Fibroblast of villous mesenchyme (primary cell): ENCODE measurements around the gene MEPE. TPM values are rescaled to one million over a fixed set of nuclear protein-coding genes. Genes with fewer than 3 reads are reported as not detected.

Source experiments
- DNase-seq: peaks from one replicate; pipeline ENCODE4 v3.0.0-alpha.2; 2010; ENCODE audit warnings: low read depth
- H3K4me3 ChIP-seq: 2 replicates; pipeline ENCODE4 v1.5.1; 2011; ENCODE audit warnings: low read depth, mild to moderate bottlenecking, low read length
- total RNA-seq: library from RNA; depleted of rRNA; stranded (reverse); fragments of >200 nt; gene quantifications from 2 replicates; pipeline ENCODE4 v1.2.3, GENCODE V29; 2012
- TF ChIP-seq, protein P1 (sequence below): IDR thresholded peaks from 2 replicates; pipeline ENCODE4 v1.5.1; 2012; ENCODE audit warnings: low read depth, mild to moderate bottlenecking, low read length; ENCODE audit not compliant: insufficient read depth

MEPE gene
- total RNA-seq, 1 donor: not detected

DNA sequence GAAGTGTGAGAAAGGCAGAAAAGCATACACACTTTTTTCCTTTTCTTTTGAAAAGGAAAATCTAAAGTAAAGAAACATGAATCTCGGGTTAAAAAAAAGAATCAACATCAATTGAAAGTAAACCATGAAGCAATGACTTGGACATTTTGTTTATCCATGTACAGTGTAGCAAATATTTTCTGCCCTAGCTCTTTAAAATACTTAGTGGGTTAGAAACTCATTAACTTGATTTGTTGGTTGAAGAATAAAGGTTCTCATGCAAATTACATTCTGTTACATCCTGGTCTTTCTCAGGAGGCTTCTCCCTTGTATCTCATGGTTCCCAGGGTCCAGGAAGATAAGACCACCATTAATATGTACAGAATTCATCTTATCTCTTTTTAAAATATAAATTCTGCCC, 9.0 kb upstream of the MEPE start:
- TF ChIP-seq, protein P1, sequence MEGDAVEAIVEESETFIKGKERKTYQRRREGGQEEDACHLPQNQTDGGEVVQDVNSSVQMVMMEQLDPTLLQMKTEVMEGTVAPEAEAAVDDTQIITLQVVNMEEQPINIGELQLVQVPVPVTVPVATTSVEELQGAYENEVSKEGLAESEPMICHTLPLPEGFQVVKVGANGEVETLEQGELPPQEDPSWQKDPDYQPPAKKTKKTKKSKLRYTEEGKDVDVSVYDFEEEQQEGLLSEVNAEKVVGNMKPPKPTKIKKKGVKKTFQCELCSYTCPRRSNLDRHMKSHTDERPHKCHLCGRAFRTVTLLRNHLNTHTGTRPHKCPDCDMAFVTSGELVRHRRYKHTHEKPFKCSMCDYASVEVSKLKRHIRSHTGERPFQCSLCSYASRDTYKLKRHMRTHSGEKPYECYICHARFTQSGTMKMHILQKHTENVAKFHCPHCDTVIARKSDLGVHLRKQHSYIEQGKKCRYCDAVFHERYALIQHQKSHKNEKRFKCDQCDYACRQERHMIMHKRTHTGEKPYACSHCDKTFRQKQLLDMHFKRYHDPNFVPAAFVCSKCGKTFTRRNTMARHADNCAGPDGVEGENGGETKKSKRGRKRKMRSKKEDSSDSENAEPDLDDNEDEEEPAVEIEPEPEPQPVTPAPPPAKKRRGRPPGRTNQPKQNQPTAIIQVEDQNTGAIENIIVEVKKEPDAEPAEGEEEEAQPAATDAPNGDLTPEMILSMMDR: no peak

GRCh38 chr4:87824352-87824751, 8.4 kb upstream of the MEPE start:
- no peak overlapping the region for H3K4me3 ChIP-seq
- TF ChIP-seq, protein P1: no peak
- peak; percentile 64 for DNase-seq

More for the DNA sequence above, 9.0 kb upstream of the MEPE start:
- peak; percentile 50 for DNase-seq
- H3K4me3 ChIP-seq: no peak overlapping the region

- DNase-seq: no peak
- TF ChIP-seq, protein P1: no peak
- H3K4me3 ChIP-seq: no peak overlapping the region
These were observed 1.6 kb downstream of the MEPE start for GRCh38 chr4:87834401-87834800.

DNA sequence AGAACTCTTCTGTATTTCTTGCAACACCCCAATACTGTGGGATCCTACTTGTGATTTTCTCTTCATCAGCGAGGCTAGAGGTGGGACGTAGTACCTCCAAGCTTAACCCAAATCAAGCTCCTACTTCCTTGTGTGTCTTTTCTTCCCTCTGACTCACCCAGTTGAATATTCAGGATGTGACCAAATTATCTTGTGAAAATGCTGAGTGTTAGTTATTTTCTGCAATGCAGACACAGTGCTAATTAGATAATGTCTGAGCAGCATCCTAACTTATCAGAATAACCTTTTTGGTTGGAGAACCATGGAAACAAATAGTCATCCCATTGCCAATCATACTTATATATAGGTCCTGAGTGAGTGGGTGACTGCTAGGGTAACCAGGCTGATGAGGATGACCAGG, 2.4 kb downstream of the MEPE start:
- no peak overlapping the region for H3K4me3 ChIP-seq
- TF ChIP-seq, protein P1: no peak
- DNase-seq: no peak

DNA sequence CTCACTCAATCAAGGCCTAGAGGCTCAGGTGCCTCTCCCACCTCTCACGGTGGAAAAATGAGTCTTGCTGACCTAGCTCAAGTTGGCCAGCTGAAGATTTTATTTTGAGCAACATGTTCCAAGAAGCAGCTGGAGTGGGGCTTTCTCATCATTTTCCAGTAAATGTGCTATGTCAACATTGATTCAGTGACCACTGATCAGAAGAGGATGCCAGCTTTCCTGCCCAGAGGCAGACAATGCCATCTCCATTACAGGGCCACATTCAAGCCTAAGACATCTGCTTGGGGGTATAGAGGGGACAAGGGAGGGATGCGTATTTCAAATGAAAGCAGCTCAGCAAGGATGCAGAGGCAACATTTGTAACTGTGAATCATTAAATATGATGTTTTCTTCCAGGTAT, 3.0 kb downstream of the MEPE start:
- H3K4me3 ChIP-seq: no peak overlapping the region
- TF ChIP-seq, protein P1: no peak
- DNase-seq: no peak

DNA sequence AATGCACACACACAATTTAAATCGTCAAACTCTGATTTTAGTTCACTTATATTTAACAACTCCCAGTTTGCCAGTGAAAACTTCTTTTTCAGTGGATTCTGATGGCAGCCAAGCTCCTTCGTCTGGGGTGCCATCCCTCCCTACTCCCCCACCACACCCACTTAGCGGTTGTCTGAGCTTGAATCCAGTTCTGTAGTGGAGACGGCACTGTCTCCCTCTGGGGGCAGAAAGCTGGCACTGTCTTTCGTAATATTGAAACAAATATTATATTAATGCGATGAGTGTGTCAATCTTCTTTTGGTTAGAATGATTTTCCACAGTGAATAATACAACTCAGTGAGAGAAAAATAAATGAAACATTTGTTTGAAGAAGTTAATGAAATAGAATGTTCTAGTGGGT, 5.4 kb downstream of the MEPE start:
- no peak overlapping the region for H3K4me3 ChIP-seq
- TF ChIP-seq, protein P1: peak; percentile 41
- DNase-seq: no peak

DNA sequence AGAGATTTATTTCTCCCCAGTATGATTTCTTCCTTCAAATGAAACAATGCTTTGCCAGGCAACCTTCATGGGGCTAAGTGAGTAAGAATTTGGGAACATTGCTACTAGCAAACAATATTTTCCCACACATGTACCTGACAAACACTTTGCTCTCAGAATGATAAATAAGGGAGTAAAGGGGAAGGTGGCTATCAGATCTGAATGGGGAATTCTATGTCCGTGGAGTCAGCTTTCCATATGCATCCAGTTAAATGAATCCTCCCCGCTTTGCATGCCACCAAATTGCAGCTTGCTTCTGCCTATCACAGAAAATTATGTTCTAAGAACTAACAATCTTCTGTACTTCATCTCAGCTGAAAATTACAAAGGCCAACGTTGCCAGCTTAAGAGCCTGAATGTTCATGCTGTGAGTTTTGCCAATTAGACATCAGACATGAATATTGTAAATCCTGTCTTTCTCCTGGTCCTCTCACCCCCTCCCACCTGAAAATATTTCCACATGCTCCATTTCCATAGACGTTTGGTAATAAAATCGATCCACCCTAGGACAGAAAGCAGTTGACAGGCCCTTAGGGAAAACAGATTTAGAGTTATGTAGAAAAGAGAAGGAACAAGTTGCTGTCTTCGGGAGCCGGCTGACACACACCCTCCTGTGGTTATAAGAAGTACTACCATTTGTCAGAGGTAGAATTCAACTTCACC, 6.3 kb downstream of the MEPE start:
- peak; percentile 64 for DNase-seq
- H3K4me3 ChIP-seq: no peak overlapping the region
- TF ChIP-seq, protein P1: peak; percentile 81
